ENCODE data around the gene RAB23. TPM values are rescaled to one million over a fixed set of nuclear protein-coding genes. Genes with fewer than 3 reads are reported as not detected.

Gene RAB23
- polyA plus RNA-seq, 1 donor from 2014 or later: 11.7 TPM

DNA sequence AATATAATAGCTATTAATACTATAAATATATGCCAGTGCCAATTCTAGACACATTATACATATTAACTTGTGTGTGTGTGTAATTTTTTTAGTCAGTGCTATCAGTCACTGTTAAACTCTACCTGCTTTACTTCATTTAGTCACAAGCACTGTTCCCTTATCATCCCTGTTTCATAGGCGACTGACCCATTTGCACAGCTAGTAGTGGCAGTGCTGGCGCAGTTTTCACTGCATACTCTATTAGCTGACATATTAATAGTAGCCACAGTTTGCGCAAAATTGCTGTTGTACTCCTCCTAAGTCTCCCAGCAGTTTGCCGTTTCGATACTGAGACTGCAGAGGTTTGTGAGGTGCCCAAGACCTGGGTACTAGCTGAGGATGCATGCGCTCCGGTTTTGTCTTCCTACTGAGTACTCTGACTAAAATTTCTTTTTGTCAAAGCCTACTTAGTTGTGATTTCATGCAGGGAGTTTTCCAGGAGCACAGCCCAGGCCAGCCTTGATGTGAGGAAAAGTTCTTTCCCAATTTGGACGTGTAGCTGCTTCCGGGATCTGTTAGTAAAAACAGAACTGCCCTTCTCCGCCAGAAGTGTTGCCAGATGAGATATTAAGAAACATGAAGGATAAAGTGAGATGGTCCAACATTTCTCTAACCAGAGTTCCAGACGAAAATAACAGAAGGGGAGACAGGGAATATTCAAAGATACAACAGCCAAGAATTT, 44.4 kb downstream of the RAB23 start:
- no peak overlapping the region for H3K27ac ChIP-seq (ENCODE audit: low read length)
- H3K4me3 ChIP-seq (ENCODE audit: low read length): no peak overlapping the region
- TF ChIP-seq CTCF (IDR thresholded peaks at IDR 0.05; ENCODE audit: poor library complexity, severe bottlenecking) (no peak), SMC3 (conservative IDR thresholded peaks at IDR 0.05; ENCODE audit: poor library complexity) (no peak), POLR2AphosphoS5 (IDR thresholded peaks at IDR 0.05) (no peak), EP300 (conservative IDR thresholded peaks at IDR 0.05; ENCODE audit: poor library complexity, severe bottlenecking) (no peak), MXI1 (conservative IDR thresholded peaks at IDR 0.05; ENCODE audit: poor library complexity, severe bottlenecking) (no peak), RAD21 (conservative IDR thresholded peaks at IDR 0.05) (no peak), EZH2 (IDR thresholded peaks at IDR 0.05; ENCODE audit: borderline replicate concordance, insufficient read depth, low read length, poor library complexity, severe bottlenecking) (no peak), TAF1 (IDR thresholded peaks at IDR 0.05; ENCODE audit: low read depth) (no peak)
- TF ChIP-seq, protein P1, sequence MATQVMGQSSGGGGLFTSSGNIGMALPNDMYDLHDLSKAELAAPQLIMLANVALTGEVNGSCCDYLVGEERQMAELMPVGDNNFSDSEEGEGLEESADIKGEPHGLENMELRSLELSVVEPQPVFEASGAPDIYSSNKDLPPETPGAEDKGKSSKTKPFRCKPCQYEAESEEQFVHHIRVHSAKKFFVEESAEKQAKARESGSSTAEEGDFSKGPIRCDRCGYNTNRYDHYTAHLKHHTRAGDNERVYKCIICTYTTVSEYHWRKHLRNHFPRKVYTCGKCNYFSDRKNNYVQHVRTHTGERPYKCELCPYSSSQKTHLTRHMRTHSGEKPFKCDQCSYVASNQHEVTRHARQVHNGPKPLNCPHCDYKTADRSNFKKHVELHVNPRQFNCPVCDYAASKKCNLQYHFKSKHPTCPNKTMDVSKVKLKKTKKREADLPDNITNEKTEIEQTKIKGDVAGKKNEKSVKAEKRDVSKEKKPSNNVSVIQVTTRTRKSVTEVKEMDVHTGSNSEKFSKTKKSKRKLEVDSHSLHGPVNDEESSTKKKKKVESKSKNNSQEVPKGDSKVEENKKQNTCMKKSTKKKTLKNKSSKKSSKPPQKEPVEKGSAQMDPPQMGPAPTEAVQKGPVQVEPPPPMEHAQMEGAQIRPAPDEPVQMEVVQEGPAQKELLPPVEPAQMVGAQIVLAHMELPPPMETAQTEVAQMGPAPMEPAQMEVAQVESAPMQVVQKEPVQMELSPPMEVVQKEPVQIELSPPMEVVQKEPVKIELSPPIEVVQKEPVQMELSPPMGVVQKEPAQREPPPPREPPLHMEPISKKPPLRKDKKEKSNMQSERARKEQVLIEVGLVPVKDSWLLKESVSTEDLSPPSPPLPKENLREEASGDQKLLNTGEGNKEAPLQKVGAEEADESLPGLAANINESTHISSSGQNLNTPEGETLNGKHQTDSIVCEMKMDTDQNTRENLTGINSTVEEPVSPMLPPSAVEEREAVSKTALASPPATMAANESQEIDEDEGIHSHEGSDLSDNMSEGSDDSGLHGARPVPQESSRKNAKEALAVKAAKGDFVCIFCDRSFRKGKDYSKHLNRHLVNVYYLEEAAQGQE (IDR thresholded peaks at IDR 0.05; ENCODE audit: borderline replicate concordance): no peak
- H3F3A ChIP-seq (ENCODE audit: insufficient read depth, low read length, poor library complexity, severe bottlenecking): no peaks in the 10 kb centered on the region
- no peaks in the 10 kb centered on the region for H3K27me3 ChIP-seq (ENCODE audit: insufficient read depth, low read depth, low read length)
- H3K9me3 ChIP-seq (ENCODE audit: low read length): no peaks in the 10 kb centered on the region
- no peak overlapping the region for H3K9ac ChIP-seq (ENCODE audit: low read length)
- H4K20me1 ChIP-seq (ENCODE audit: insufficient read depth): no peaks in the 10 kb centered on the region
- no peak overlapping the region for H2AFZ ChIP-seq (ENCODE audit: low read depth, low read length)
- no peaks in the 10 kb centered on the region for H3K36me3 ChIP-seq (ENCODE audit: insufficient read depth, low read length)
- H3K79me2 ChIP-seq (replicated peaks; ENCODE audit: insufficient read depth, low read length): no peaks in the 10 kb centered on the region
- no peaks in the 10 kb centered on the region for H3K9me2 ChIP-seq (ENCODE audit: insufficient read depth, low read length)
- H3K4me2 ChIP-seq (ENCODE audit: low read length): no peak overlapping the region

- Histone ChIP-seq H3K9ac (ENCODE audit: low read length) (no peak overlapping the region), H3K79me2 (replicated peaks; ENCODE audit: insufficient read depth, low read length) (no peaks in the 10 kb centered on the region), H3K4me3 (ENCODE audit: low read length) (no peak overlapping the region)
Observed at GRCh38 chr6:57174511-57174907, 47.6 kb downstream of the RAB23 start.

More at GRCh38 chr6:57174511-57174907, 47.6 kb downstream of the RAB23 start:
- no peak for TF ChIP-seq POLR2AphosphoS5 (IDR thresholded peaks at IDR 0.05)
- TF ChIP-seq RAD21 (conservative IDR thresholded peaks at IDR 0.05): no peak
- TF ChIP-seq SMC3 (conservative IDR thresholded peaks at IDR 0.05; ENCODE audit: poor library complexity): no peak
- no peak for TF ChIP-seq EZH2 (IDR thresholded peaks at IDR 0.05; ENCODE audit: borderline replicate concordance, insufficient read depth, low read length, poor library complexity, severe bottlenecking)
- TF ChIP-seq CTCF (IDR thresholded peaks at IDR 0.05; ENCODE audit: poor library complexity, severe bottlenecking): no peak
- TF ChIP-seq EP300 (conservative IDR thresholded peaks at IDR 0.05; ENCODE audit: poor library complexity, severe bottlenecking): no peak
- TF ChIP-seq TAF1 (IDR thresholded peaks at IDR 0.05; ENCODE audit: low read depth): no peak
- TF ChIP-seq, protein P1 (IDR thresholded peaks at IDR 0.05; ENCODE audit: borderline replicate concordance): no peak
- TF ChIP-seq MXI1 (conservative IDR thresholded peaks at IDR 0.05; ENCODE audit: poor library complexity, severe bottlenecking): no peak
- H3K27me3 ChIP-seq (ENCODE audit: insufficient read depth, low read depth, low read length): no peaks in the 10 kb centered on the region
- H3K9me2 ChIP-seq (ENCODE audit: insufficient read depth, low read length): no peaks in the 10 kb centered on the region
- H3K9me3 ChIP-seq (ENCODE audit: low read length): no peaks in the 10 kb centered on the region
- H3K36me3 ChIP-seq (ENCODE audit: insufficient read depth, low read length): no peaks in the 10 kb centered on the region
- no peak overlapping the region for H2AFZ ChIP-seq (ENCODE audit: low read depth, low read length)
- H3K4me2 ChIP-seq (ENCODE audit: low read length): no peak overlapping the region
- no peak overlapping the region for H3K27ac ChIP-seq (ENCODE audit: low read length)
- H3F3A ChIP-seq (ENCODE audit: insufficient read depth, low read length, poor library complexity, severe bottlenecking): no peaks in the 10 kb centered on the region
- H4K20me1 ChIP-seq (ENCODE audit: insufficient read depth): no peaks in the 10 kb centered on the region
